A549 (cell line): ENCODE data around the gene CTAG2. TPM values are rescaled to one million over a fixed set of nuclear protein-coding genes. Genes with fewer than 3 reads are reported as not detected.
"Not testable (repeated sequence)": the region's sequence is repeated elsewhere in the genome, so short reads cannot be mapped to it uniquely, and the experiment has no call there.

Experiments
- ATAC-seq, 2 experiments: fragments of 200-7000 bp in 1 of 2; fragments of >200 bp in 1 of 2; cut with Nextera tagmentation in 1 of 2; cut with Tn5 transposase in 1 of 2; 3 replicates each; pipeline versions ENCODE4 v1.8.0 to v1.9.1; 2018 to 2020; ENCODE audit warnings: mild to moderate bottlenecking in 1 of 2, moderate library complexity in 1 of 2
- CTCF ChIA-PET: fragments of 300-600 bp; sonication (Branson Sonifier 250); formaldehyde crosslinking; extraction: SDS; loops from one replicate; lab custom pipeline; 2021; ENCODE audit warnings: antibody characterized with exemption, inconsistent platforms; lab: Yijun Ruan, JAX
- POLR2A ChIA-PET: fragments of 350-600 bp; formaldehyde crosslinking; extraction: SDS; loops from one replicate; lab custom pipeline; 2021; ENCODE audit warnings: antibody characterized with exemption, inconsistent platforms; lab: Yijun Ruan, JAX
- DNase-seq, 2 experiments: peaks; one replicate each; pipeline versions ENCODE4 v3.0.0 to v3.0.0-alpha.2; 2011 to 2016; ENCODE audit warnings: low read depth in 1 of 2, low spot score in 1 of 2
- FAIRE-seq: peaks from 2 replicates; lab custom pipeline; 2011; peaks lifted over from hg19 to GRCh38; lab: Jason Lieb, UNC
- H3K27ac ChIP-seq, 2 experiments: fragments of >200 bp; sonication (Bioruptor Twin); formaldehyde crosslinking; 3 replicates each; pipeline ENCODE4 v1.5.1; 2016 to 2017
- H3K4me1 ChIP-seq: fragments of >200 bp; sonication (Bioruptor Twin); formaldehyde crosslinking; 3 replicates; pipeline ENCODE4 v1.6.1; 2016
- H3K4me2 ChIP-seq: fragments of >200 bp; sonication (Bioruptor Twin); formaldehyde crosslinking; 3 replicates; pipeline ENCODE4 v1.6.1; 2016
- H3K4me3 ChIP-seq: fragments of >200 bp; sonication (Bioruptor Twin); formaldehyde crosslinking; 3 replicates; pipeline ENCODE4 v1.5.1; 2016
- H3K9me3 ChIP-seq: fragments of >200 bp; sonication (Bioruptor Twin); formaldehyde crosslinking; 3 replicates; pipeline ENCODE4 v1.6.1; 2016
- ATOH8 ChIP-seq: fragments of 250-450 bp; sonication (Bioruptor Pico); IDR thresholded peaks from 2 replicates; pipeline ENCODE4 v1.5.0; 2020; ENCODE audit warnings: low read depth, mild to moderate bottlenecking, moderate library complexity
- BCL3 ChIP-seq: fragments of >200 bp; sonication (Bioruptor Twin); formaldehyde crosslinking; IDR thresholded peaks from 3 replicates; pipeline ENCODE4 v1.6.1; 2016
- CHD4 ChIP-seq: fragments of 200-600 bp; sonication (generic); IDR thresholded peaks from 2 replicates; pipeline ENCODE4 v1.6.1; 2016; ENCODE audit warnings: antibody characterized with exemption, mild to moderate bottlenecking, borderline replicate concordance
- EHMT2 ChIP-seq: fragments of 200-600 bp; sonication (generic); IDR thresholded peaks from 2 replicates; pipeline ENCODE4 v1.6.1; 2016; ENCODE audit warnings: antibody characterized with exemption, low read depth, mild to moderate bottlenecking, moderate library complexity
- EP300 ChIP-seq, 2 experiments: fragments of >200 bp; sonication (Bioruptor Twin); formaldehyde crosslinking; IDR thresholded peaks; 2 replicates in 1 of 2; 3 replicates in 1 of 2; pipeline ENCODE4 v1.6.1; 2016 to 2017
- GATA3 ChIP-seq: IDR thresholded peaks from 2 replicates; pipeline ENCODE4 v1.6.1; 2012; ENCODE audit warnings: borderline replicate concordance
- HOXA7 ChIP-seq: fragments of 250-450 bp; sonication (Bioruptor Pico); IDR thresholded peaks from 2 replicates; pipeline ENCODE4 v1.5.0; 2020; ENCODE audit warnings: mild to moderate bottlenecking, moderate library complexity
- MAFK ChIP-seq: fragments of 450-650 bp; IDR thresholded peaks from 2 replicates; pipeline ENCODE4 v1.6.1; 2014; ENCODE audit not compliant: partially characterized antibody
- MAX ChIP-seq: IDR thresholded peaks from 2 replicates; pipeline ENCODE4 v1.6.1; 2012
- MAZ ChIP-seq: fragments of 150-350 bp; IDR thresholded peaks from 2 replicates; pipeline ENCODE4 v1.6.1; 2014; ENCODE audit warnings: antibody characterized with exemption, low read depth, low read length, borderline replicate concordance
- NFE2L2 ChIP-seq: fragments of 150-350 bp; conservative IDR thresholded peaks from 2 replicates; pipeline ENCODE4 v1.6.1; 2014; ENCODE audit warnings: low read length
- NR3C1 ChIP-seq: fragments of >200 bp; sonication (Bioruptor Twin); formaldehyde crosslinking; IDR thresholded peaks from 3 replicates; pipeline ENCODE4 v1.6.1; 2017
- PHF8 ChIP-seq: fragments of 200-600 bp; sonication (generic); IDR thresholded peaks from 2 replicates; pipeline ENCODE4 v1.6.1; 2016; ENCODE audit warnings: low read depth, mild to moderate bottlenecking, antibody characterized with exemption, moderate library complexity, borderline replicate concordance
- REST ChIP-seq: fragments of 200-600 bp; sonication (generic); IDR thresholded peaks from 2 replicates; pipeline ENCODE4 v1.6.1; 2016; ENCODE audit warnings: antibody characterized with exemption, mild to moderate bottlenecking, moderate library complexity
- RNF2 ChIP-seq: fragments of 200-600 bp; sonication (generic); IDR thresholded peaks from 2 replicates; pipeline ENCODE4 v1.6.1; 2016; ENCODE audit warnings: low read depth, mild to moderate bottlenecking, antibody characterized with exemption, moderate library complexity, borderline replicate concordance
- SREBF2 ChIP-seq: fragments of 450-650 bp; IDR thresholded peaks from 2 replicates; pipeline ENCODE4 v1.6.1; 2014; ENCODE audit warnings: mild to moderate bottlenecking, moderate library complexity
- ZFP36 ChIP-seq: fragments of 450-650 bp; IDR thresholded peaks from 2 replicates; pipeline ENCODE4 v1.6.1; 2014; ENCODE audit warnings: borderline replicate concordance; ENCODE audit not compliant: partially characterized antibody
- ZNF302 ChIP-seq: fragments of 250-450 bp; sonication (Bioruptor Pico); IDR thresholded peaks from 2 replicates; pipeline ENCODE4 v1.9.0; 2021; ENCODE audit warnings: inconsistent platforms, mild to moderate bottlenecking, moderate library complexity
- WGBS: methylation state at CpG from one replicate; pipeline ENCODE4 v1.1.6; 2017; ENCODE audit errors: missing lambda C conversion rate; 5-methylcytosine and 5-hydroxymethylcytosine counted together
- polyA plus RNA-seq, 4 experiments: library from polyadenylated mRNA; depleted of rRNA in 3 of 4; stranded (reverse); fragments of >200 nt; fragmentation: RNase III in 1 of 4; extraction: RNeasy Plus Mini Kit Qiagen cat#74134 plus additional on column Dnase treatment in 1 of 4; gene quantifications; 2 replicates in 3 of 4; 3 replicates in 1 of 4; pipeline ENCODE4 v1.2.3, GENCODE V29; 2011 to 2017

Gene CTAG2
- polyA plus RNA-seq, 2 of the 4 experiments (the other 2 are of a cell fraction) = not detected

GRCh38 chrX:154693394-154693793, 40.0 kb upstream of the CTAG2 start:
- 76% methylated on average over 3 of the region's 3 CpGs for WGBS
- DNase-seq = no peak
- FAIRE-seq = no peak
- Histone ChIP-seq H3K27ac (no peak overlapping the region), H3K4me1 (peaks cover 3% of the 10 kb centered on the region; the same call in 1 of the 3 replicates), H3K9me3 (no peaks in the 10 kb centered on the region; the same call in 2 of the 3 replicates), H3K4me2 (no peak overlapping the region), H3K4me3 (no peak overlapping the region)
- ATAC-seq = no peak
- TF ChIP-seq MAFK (no peak), NFE2L2 (no peak), HOXA7 (CRISPR knock-in tag) (no peak), MAZ (no peak), GATA3 (no peak), MAX (no peak), SREBF2 (no peak), ATOH8 (CRISPR knock-in tag) (no peak), EHMT2 (no peak), BCL3 (no peak), EP300 (IDR thresholded peaks at IDR 0.05) (no peak), NR3C1 (no peak), CHD4 (no peak), ZFP36 (no peak), ZNF302 (no peak), REST (no peak), RNF2 (no peak), PHF8 (no peak)
- ChIA-PET CTCF (interaction anchor here (1.2 kb wide), 1 partner anchor 22 kb away, joined by 4 read pairs; no protein-coding TSS in a partner anchor), POLR2A (no interaction called here)

- POLR2A ChIA-PET, H3K4me3 ChIP-seq, DNase-seq, H3K9me3 ChIP-seq, ATAC-seq, H3K4me1 ChIP-seq, CTCF ChIA-PET, H3K4me2 ChIP-seq, H3K27ac ChIP-seq, FAIRE-seq: not testable (repeated sequence)
- WGBS = 34% methylated on average over 2 of the region's 2 CpGs
Observed at GRCh38 chrX:154690438-154690837, 37.1 kb upstream of the CTAG2 start.

GRCh38 chrX:154672084-154672483, 18.7 kb upstream of the CTAG2 start:
- H3K4me3 ChIP-seq, H3K4me1 ChIP-seq, H3K9me3 ChIP-seq, FAIRE-seq, H3K4me2 ChIP-seq, DNase-seq, H3K27ac ChIP-seq, POLR2A ChIA-PET, ATAC-seq: not testable (repeated sequence)
- CTCF ChIA-PET = interaction anchor here (1.2 kb wide), 1 partner anchor 21 kb away, joined by 4 read pairs; no protein-coding TSS in a partner anchor

GRCh38 chrX:154670848-154671247, 17.5 kb upstream of the CTAG2 start:
- H3K4me3 ChIP-seq, H3K4me1 ChIP-seq, H3K9me3 ChIP-seq, ATAC-seq, H3K4me2 ChIP-seq, POLR2A ChIA-PET, DNase-seq, FAIRE-seq, H3K27ac ChIP-seq, CTCF ChIA-PET: not testable (repeated sequence)
- no CpG with 5 or more reads among the region's 8 CpGs for WGBS
